GM23338 (cell line): ENCODE measurements around the gene PRG2. TPM values are rescaled to one million over a fixed set of nuclear protein-coding genes. Genes with fewer than 3 reads are reported as not detected.

Experiments used
- ATAC-seq: fragments of 200-7000 bp; cut with Tn5 transposase; 3 replicates; pipeline ENCODE4 v1.9.1; 2020
- DNase-seq: peaks from one replicate; pipeline ENCODE4 v3.0.0-alpha.2; 2015; ENCODE audit warnings: low spot score
- H2AFZ ChIP-seq: fragments of 200-600 bp; sonication (generic); 2 replicates; pipeline ENCODE4 v1.8.0; 2016; ENCODE audit warnings: antibody characterized with exemption, mild to moderate bottlenecking, moderate library complexity
- H3F3A ChIP-seq: fragments of 200-600 bp; sonication (generic); replicated peaks from 2 replicates; pipeline ENCODE4 v1.8.0; 2017; ENCODE audit warnings: antibody characterized with exemption, mixed run types, low read depth
- H3K27ac ChIP-seq: fragments of 200-600 bp; sonication (generic); 2 replicates; pipeline ENCODE4 v1.6.1; 2016; ENCODE audit warnings: low read depth
- H3K27me3 ChIP-seq: fragments of 200-600 bp; sonication (generic); 2 replicates; pipeline ENCODE4 v1.8.0; 2016; ENCODE audit warnings: mild to moderate bottlenecking, mixed run types, moderate library complexity; ENCODE audit not compliant: insufficient read depth
- H3K36me3 ChIP-seq: fragments of 200-600 bp; sonication (generic); 2 replicates; pipeline ENCODE4 v1.8.0; 2016; ENCODE audit warnings: mild to moderate bottlenecking; ENCODE audit not compliant: insufficient read depth
- H3K4me1 ChIP-seq: fragments of 200-600 bp; sonication (generic); 2 replicates; pipeline ENCODE4 v1.8.0; 2016; ENCODE audit warnings: mild to moderate bottlenecking, moderate library complexity; ENCODE audit not compliant: insufficient read depth
- H3K4me2 ChIP-seq: fragments of 200-600 bp; sonication (generic); 2 replicates; pipeline ENCODE4 v1.7.1; 2017; ENCODE audit warnings: mixed run types
- H3K4me3 ChIP-seq: fragments of 200-600 bp; sonication (generic); 2 replicates; pipeline ENCODE4 v1.6.1; 2016; ENCODE audit warnings: mixed run types
- H3K79me2 ChIP-seq: fragments of 200-600 bp; sonication (generic); replicated peaks from 2 replicates; pipeline ENCODE4 v1.8.0; 2017; ENCODE audit warnings: mild to moderate bottlenecking; ENCODE audit not compliant: insufficient read depth
- H3K9me2 ChIP-seq: fragments of 200-600 bp; sonication (generic); 2 replicates; pipeline ENCODE4 v1.8.0; 2017; ENCODE audit not compliant: insufficient read depth
- H4K20me1 ChIP-seq: fragments of 200-600 bp; sonication (generic); replicated peaks from 2 replicates; pipeline ENCODE4 v1.8.0; 2017; ENCODE audit warnings: mild to moderate bottlenecking; ENCODE audit not compliant: insufficient read depth
- H3K27ac Mint-ChIP-seq: 2 replicates; pipeline ENCODE4 v1.8.0; 2020; ENCODE audit warnings: inconsistent platforms, mild to moderate bottlenecking, moderate library complexity, mixed read lengths
- H3K27me3 Mint-ChIP-seq: 3 replicates; pipeline ENCODE4 v1.8.0; 2022; ENCODE audit warnings: low read depth, mild to moderate bottlenecking, moderate library complexity, mixed read lengths, inconsistent platforms; ENCODE audit not compliant: insufficient read depth, poor library complexity
- H3K36me3 Mint-ChIP-seq: 3 replicates; pipeline ENCODE4 v1.8.0; 2021; ENCODE audit warnings: low read depth, mild to moderate bottlenecking, inconsistent platforms, moderate library complexity, mixed read lengths
- H3K4me1 Mint-ChIP-seq: 3 replicates; pipeline ENCODE4 v1.8.0; 2020; ENCODE audit warnings: mild to moderate bottlenecking, inconsistent platforms, mixed read lengths
- H3K4me3 Mint-ChIP-seq: 3 replicates; pipeline ENCODE4 v1.8.0; 2021; ENCODE audit warnings: moderate library complexity, mild to moderate bottlenecking, inconsistent platforms, mixed read lengths
- H3K9me3 Mint-ChIP-seq: 3 replicates; pipeline ENCODE4 v1.8.0; 2020; ENCODE audit warnings: moderate library complexity, mild to moderate bottlenecking, inconsistent platforms, mixed read lengths
- CREB1 ChIP-seq: fragments of 250-450 bp; sonication (Bioruptor Pico); IDR thresholded peaks from 2 replicates; pipeline ENCODE4 v1.5.0; 2020; ENCODE audit warnings: low read depth, mild to moderate bottlenecking, moderate library complexity
- CTCF ChIP-seq, 2 experiments: fragments of 200-600 bp in 1 of 2; sonication (generic) in 1 of 2; conservative IDR thresholded peaks; 2 replicates each; pipeline versions ENCODE4 v1.5.1 to v1.6.1; 2016 to 2017; ENCODE audit warnings: antibody characterized with exemption in 2 of 2, low read depth in 2 of 2, mild to moderate bottlenecking in 2 of 2, moderate library complexity in 1 of 2
- ETS1 ChIP-seq: IDR thresholded peaks from 2 replicates; pipeline ENCODE4 v1.6.1; 2016; ENCODE audit warnings: antibody characterized with exemption
- EZH2phosphoT487 ChIP-seq: fragments of 200-600 bp; sonication (generic); IDR thresholded peaks from one replicate; pipeline ENCODE4 v1.8.1; 2018; ENCODE audit warnings: antibody characterized with exemption; ENCODE audit not compliant: unreplicated experiment
- NANOG ChIP-seq: IDR thresholded peaks from 2 replicates; pipeline ENCODE4 v1.6.1; 2016; ENCODE audit warnings: antibody characterized with exemption, borderline replicate concordance
- POLR2AphosphoS5 ChIP-seq: IDR thresholded peaks from 2 replicates; pipeline ENCODE4 v1.6.1; 2016; ENCODE audit warnings: antibody characterized with exemption, low read depth
- REST ChIP-seq: IDR thresholded peaks from one replicate; pipeline ENCODE4 v1.6.1; 2018; ENCODE audit warnings: antibody characterized with exemption; ENCODE audit not compliant: unreplicated experiment
- ZNF114 ChIP-seq: fragments of 250-450 bp; sonication (Bioruptor Pico); IDR thresholded peaks from 2 replicates; pipeline ENCODE4 v1.5.0; 2020; ENCODE audit warnings: mild to moderate bottlenecking, moderate library complexity
- ZNF331 ChIP-seq: fragments of 250-450 bp; sonication (Bioruptor Pico); IDR thresholded peaks from 2 replicates; pipeline ENCODE4 v1.5.0; 2020; ENCODE audit warnings: low read depth, mild to moderate bottlenecking, moderate library complexity
- polyA plus RNA-seq: library from polyadenylated mRNA; unstranded; fragments of >200 nt; fragmentation: Nextera tagmentation; extraction: Ambion mirVana; gene quantifications from 2 replicates; pipeline ENCODE4 v1.2.1, GENCODE V29; 2016
- total RNA-seq: library from RNA; depleted of rRNA; stranded (reverse); fragments of >200 nt; shearing (Covaris generic); gene quantifications from 2 replicates; pipeline ENCODE4 v1.2.3, GENCODE V29; 2014
- TF ChIP-seq, protein P1 (sequence below): fragments of 250-450 bp; sonication (Bioruptor Pico); IDR thresholded peaks from 2 replicates; pipeline ENCODE4 v1.5.0; 2020; ENCODE audit warnings: mild to moderate bottlenecking, moderate library complexity

The PRG2 gene
- total and polyA plus RNA-seq, 2 experiments from 2014 or later: not detected

GRCh38 chr11:57418131-57418530 lies 27.7 kb upstream of the PRG2 start:
- Histone ChIP-seq H2AFZ (no peak overlapping the region), H3K36me3 (peaks cover 8% of the 10 kb centered on the region), H3K27ac (no peak overlapping the region), H3K9me2 (no peaks in the 10 kb centered on the region), H3F3A (no peaks in the 10 kb centered on the region; the same call in 1 of the 2 replicates), H4K20me1 (no peaks in the 10 kb centered on the region; the same call in none of the 2 replicates), H3K4me2 (no peak overlapping the region), H3K79me2 (no peaks in the 10 kb centered on the region), H3K27me3 (no peaks in the 10 kb centered on the region), H3K4me3 (no peak overlapping the region), H3K4me1 (no peaks in the 10 kb centered on the region)
- H3K27me3 Mint-ChIP-seq: no peaks in the 10 kb centered on the region
- peaks cover 10% of the 10 kb centered on the region for H3K4me1 Mint-ChIP-seq
- DNase-seq: no peak
- H3K27ac Mint-ChIP-seq: no peak overlapping the region
- TF ChIP-seq POLR2AphosphoS5: no peak
- ATAC-seq: no peak
- peaks cover 71% of the 10 kb centered on the region for H3K36me3 Mint-ChIP-seq
- no peaks in the 10 kb centered on the region for H3K9me3 Mint-ChIP-seq
- H3K4me3 Mint-ChIP-seq: no peak overlapping the region

GRCh38 chr11:57417056-57417455 lies 26.6 kb upstream of the PRG2 start:
- H3K27ac Mint-ChIP-seq: no peak overlapping the region
- ATAC-seq (no peak), DNase-seq (no peak)
- no peaks in the 10 kb centered on the region for H3F3A ChIP-seq
- H2AFZ ChIP-seq: no peak overlapping the region
- H3K9me3 Mint-ChIP-seq: no peaks in the 10 kb centered on the region
- no peaks in the 10 kb centered on the region for H3K4me1 ChIP-seq
- no peak overlapping the region for H3K4me3 ChIP-seq
- H3K79me2 ChIP-seq: no peaks in the 10 kb centered on the region
- H3K4me1 Mint-ChIP-seq: peaks cover 10% of the 10 kb centered on the region
- H3K4me3 Mint-ChIP-seq: no peak overlapping the region
- no peaks in the 10 kb centered on the region for H3K9me2 ChIP-seq
- no peaks in the 10 kb centered on the region for H3K27me3 Mint-ChIP-seq
- peaks cover 8% of the 10 kb centered on the region for H3K36me3 ChIP-seq
- H3K27me3 ChIP-seq: no peaks in the 10 kb centered on the region
- no peaks in the 10 kb centered on the region; the same call in 1 of the 2 replicates for H4K20me1 ChIP-seq
- H3K27ac ChIP-seq: no peak overlapping the region
- peaks cover 71% of the 10 kb centered on the region for H3K36me3 Mint-ChIP-seq
- no peak overlapping the region for H3K4me2 ChIP-seq
- TF ChIP-seq REST (no peak), ZNF331 (CRISPR knock-in tag) (no peak), CTCF (conservative IDR thresholded peaks at IDR 0.05; ENCODE audit: low read depth in 2 of 2) (no peak), ETS1 (no peak), EZH2phosphoT487 (no peak), ZNF114 (CRISPR knock-in tag) (no peak), NANOG (no peak), CREB1 (CRISPR knock-in tag) (no peak)
- TF ChIP-seq, protein P1, sequence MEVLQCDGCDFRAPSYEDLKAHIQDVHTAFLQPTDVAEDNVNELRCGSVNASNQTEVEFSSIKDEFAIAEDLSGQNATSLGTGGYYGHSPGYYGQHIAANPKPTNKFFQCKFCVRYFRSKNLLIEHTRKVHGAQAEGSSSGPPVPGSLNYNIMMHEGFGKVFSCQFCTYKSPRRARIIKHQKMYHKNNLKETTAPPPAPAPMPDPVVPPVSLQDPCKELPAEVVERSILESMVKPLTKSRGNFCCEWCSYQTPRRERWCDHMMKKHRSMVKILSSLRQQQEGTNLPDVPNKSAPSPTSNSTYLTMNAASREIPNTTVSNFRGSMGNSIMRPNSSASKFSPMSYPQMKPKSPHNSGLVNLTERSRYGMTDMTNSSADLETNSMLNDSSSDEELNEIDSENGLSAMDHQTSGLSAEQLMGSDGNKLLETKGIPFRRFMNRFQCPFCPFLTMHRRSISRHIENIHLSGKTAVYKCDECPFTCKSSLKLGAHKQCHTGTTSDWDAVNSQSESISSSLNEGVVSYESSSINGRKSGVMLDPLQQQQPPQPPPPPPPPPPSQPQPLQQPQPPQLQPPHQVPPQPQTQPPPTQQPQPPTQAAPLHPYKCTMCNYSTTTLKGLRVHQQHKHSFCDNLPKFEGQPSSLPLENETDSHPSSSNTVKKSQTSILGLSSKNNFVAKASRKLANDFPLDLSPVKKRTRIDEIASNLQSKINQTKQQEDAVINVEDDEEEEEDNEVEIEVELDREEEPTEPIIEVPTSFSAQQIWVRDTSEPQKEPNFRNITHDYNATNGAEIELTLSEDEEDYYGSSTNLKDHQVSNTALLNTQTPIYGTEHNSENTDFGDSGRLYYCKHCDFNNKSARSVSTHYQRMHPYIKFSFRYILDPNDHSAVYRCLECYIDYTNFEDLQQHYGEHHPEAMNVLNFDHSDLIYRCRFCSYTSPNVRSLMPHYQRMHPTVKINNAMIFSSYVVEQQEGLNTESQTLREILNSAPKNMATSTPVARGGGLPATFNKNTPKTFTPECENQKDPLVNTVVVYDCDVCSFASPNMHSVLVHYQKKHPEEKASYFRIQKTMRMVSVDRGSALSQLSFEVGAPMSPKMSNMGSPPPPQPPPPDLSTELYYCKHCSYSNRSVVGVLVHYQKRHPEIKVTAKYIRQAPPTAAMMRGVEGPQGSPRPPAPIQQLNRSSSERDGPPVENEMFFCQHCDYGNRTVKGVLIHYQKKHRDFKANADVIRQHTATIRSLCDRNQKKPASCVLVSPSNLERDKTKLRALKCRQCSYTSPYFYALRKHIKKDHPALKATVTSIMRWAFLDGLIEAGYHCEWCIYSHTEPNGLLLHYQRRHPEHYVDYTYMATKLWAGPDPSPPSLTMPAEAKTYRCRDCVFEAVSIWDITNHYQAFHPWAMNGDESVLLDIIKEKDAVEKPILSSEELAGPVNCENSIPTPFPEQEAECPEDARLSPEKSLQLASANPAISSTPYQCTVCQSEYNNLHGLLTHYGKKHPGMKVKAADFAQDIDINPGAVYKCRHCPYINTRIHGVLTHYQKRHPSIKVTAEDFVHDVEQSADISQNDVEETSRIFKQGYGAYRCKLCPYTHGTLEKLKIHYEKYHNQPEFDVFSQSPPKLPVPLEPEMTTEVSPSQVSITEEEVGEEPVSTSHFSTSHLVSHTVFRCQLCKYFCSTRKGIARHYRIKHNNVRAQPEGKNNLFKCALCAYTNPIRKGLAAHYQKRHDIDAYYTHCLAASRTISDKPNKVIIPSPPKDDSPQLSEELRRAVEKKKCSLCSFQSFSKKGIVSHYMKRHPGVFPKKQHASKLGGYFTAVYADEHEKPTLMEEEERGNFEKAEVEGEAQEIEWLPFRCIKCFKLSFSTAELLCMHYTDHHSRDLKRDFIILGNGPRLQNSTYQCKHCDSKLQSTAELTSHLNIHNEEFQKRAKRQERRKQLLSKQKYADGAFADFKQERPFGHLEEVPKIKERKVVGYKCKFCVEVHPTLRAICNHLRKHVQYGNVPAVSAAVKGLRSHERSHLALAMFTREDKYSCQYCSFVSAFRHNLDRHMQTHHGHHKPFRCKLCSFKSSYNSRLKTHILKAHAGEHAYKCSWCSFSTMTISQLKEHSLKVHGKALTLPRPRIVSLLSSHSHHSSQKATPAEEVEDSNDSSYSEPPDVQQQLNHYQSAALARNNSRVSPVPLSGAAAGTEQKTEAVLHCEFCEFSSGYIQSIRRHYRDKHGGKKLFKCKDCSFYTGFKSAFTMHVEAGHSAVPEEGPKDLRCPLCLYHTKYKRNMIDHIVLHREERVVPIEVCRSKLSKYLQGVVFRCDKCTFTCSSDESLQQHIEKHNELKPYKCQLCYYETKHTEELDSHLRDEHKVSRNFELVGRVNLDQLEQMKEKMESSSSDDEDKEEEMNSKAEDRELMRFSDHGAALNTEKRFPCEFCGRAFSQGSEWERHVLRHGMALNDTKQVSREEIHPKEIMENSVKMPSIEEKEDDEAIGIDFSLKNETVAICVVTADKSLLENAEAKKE (CRISPR knock-in tag): no peak
